OCI-LY1 (cell line): Measurements from ENCODE around the gene TMEM184A.
"Not testable (repeated sequence)": the region's sequence is repeated elsewhere in the genome, so short reads cannot be mapped to it uniquely, and the experiment has no call there.

Experiments
- H2AFZ ChIP-seq: fragments of 200-600 bp; sonication (generic), shearing (Covaris generic); 2 replicates; pipeline ENCODE4 v1.6.0; 2014; ENCODE audit warnings: antibody characterized with exemption, mild to moderate bottlenecking, low read length
- H3F3A ChIP-seq: fragments of 200-600 bp; sonication (generic), shearing (Covaris generic); 2 replicates; pipeline ENCODE4 v1.6.0; 2014; ENCODE audit warnings: mild to moderate bottlenecking, antibody characterized with exemption, low read length, moderate library complexity; ENCODE audit not compliant: insufficient read depth
- H3K27ac ChIP-seq: fragments of 200-600 bp; sonication (generic); 2 replicates; pipeline ENCODE4 v1.5.1; 2014; ENCODE audit warnings: low read length, mixed run types, mild to moderate bottlenecking, low read depth; ENCODE audit not compliant: poor library complexity, severe bottlenecking
- H3K27me3 ChIP-seq: fragments of 200-600 bp; sonication (generic); 2 replicates; pipeline ENCODE4 v1.6.0; 2014; ENCODE audit warnings: antibody characterized with exemption, mild to moderate bottlenecking, low read length, moderate library complexity; ENCODE audit not compliant: insufficient read depth
- H3K36me3 ChIP-seq: fragments of 200-600 bp; sonication (generic); 2 replicates; pipeline ENCODE4 v1.6.1; 2014; ENCODE audit warnings: mild to moderate bottlenecking, antibody characterized with exemption, low read length, moderate library complexity, mixed read lengths; ENCODE audit not compliant: insufficient read depth
- H3K4me1 ChIP-seq: fragments of 200-600 bp; sonication (generic); 2 replicates; pipeline ENCODE4 v1.5.1; 2014; ENCODE audit warnings: mild to moderate bottlenecking, low read length, moderate library complexity; ENCODE audit not compliant: insufficient read depth, severe bottlenecking
- H3K4me2 ChIP-seq: fragments of 200-600 bp; sonication (generic), shearing (Covaris generic); 2 replicates; pipeline ENCODE4 v1.6.1; 2014; ENCODE audit warnings: low read length
- H3K4me3 ChIP-seq: fragments of 200-600 bp; sonication (generic); 2 replicates; pipeline ENCODE4 v1.5.1; 2014; ENCODE audit warnings: low read length, low read depth, mild to moderate bottlenecking, mixed read lengths; ENCODE audit not compliant: poor library complexity, severe bottlenecking
- H3K79me2 ChIP-seq: fragments of 200-600 bp; shearing (Covaris generic); 2 replicates; pipeline ENCODE4 v1.6.1; 2016; ENCODE audit warnings: mixed run types, low read length, mixed read lengths; ENCODE audit not compliant: insufficient read depth
- H3K9ac ChIP-seq: fragments of 200-600 bp; sonication (generic), shearing (Covaris generic); 2 replicates; pipeline ENCODE4 v1.6.1; 2014; ENCODE audit warnings: mild to moderate bottlenecking, low read length, mixed read lengths
- H3K9me2 ChIP-seq: fragments of 200-600 bp; sonication (generic), shearing (Covaris generic); 2 replicates; pipeline ENCODE4 v1.6.1; 2014; ENCODE audit warnings: low read depth, mild to moderate bottlenecking, low read length, mixed read lengths
- H3K9me3 ChIP-seq: fragments of 200-600 bp; shearing (Covaris generic); 2 replicates; pipeline ENCODE4 v1.6.1; 2014; ENCODE audit warnings: low read length, mixed read lengths
- H4K20me1 ChIP-seq: fragments of 200-600 bp; sonication (generic), shearing (Covaris generic); 2 replicates; pipeline ENCODE4 v1.6.0; 2016; ENCODE audit warnings: mild to moderate bottlenecking, low read length; ENCODE audit not compliant: insufficient read depth
- EZH2 ChIP-seq: fragments of 200-600 bp; sonication (generic), shearing (Covaris generic); IDR thresholded peaks from 2 replicates; pipeline ENCODE4 v1.8.0; 2017; ENCODE audit warnings: borderline replicate concordance, mixed run types, mild to moderate bottlenecking, antibody characterized with exemption, low read length, moderate library complexity, mixed read lengths
- TF ChIP-seq, protein P1 (sequence below): fragments of 200-600 bp; sonication (generic), shearing (Covaris generic); IDR thresholded peaks from 2 replicates; pipeline ENCODE4 v1.5.1; 2017; ENCODE audit warnings: mild to moderate bottlenecking, antibody characterized with exemption, low read length, moderate library complexity, mixed read lengths

TMEM184A gene

DNA sequence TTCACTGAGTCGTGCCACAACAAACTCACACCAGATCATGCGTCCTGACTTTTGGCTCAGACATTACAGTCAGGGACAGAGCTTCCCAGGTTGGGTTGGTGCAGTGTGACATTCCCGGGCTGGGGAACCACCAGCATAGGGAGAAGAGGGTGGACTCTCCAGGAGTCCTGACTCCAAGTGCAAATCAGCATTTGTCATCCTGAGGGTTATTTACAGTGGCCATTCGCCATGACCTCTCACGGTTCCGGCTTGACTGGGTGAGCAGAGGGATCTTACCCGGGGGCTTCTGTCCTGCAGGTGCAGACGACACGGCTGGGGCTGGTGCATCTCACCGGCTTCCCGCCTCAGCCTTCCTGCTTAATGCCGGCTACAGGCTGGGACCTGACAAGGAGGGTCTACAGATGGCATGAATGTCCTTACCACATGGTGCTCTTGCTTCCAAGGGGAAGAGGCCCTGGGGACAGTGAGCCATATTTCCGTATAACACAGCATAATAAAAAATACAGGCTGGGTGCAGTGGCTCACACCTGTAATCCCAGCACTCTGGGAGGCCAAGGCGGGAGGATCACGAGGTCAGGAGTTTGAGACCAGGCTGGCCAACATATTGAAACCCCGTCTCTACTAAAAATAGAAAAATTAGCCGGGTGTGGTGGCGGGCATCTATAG is 39.3 kb downstream of the TMEM184A start:
- Histone ChIP-seq H3K36me3 (no peaks in the 10 kb centered on the region; the same call in 1 of the 2 replicates), H3K4me2 (no peak overlapping the region), H3K4me3 (no peak overlapping the region), H2AFZ (no peak overlapping the region), H3F3A (no peaks in the 10 kb centered on the region), H3K9ac (no peak overlapping the region), H3K9me2 (no peaks in the 10 kb centered on the region), H3K79me2 (no peaks in the 10 kb centered on the region), H3K27me3 (peaks cover 4% of the 10 kb centered on the region; the same call in 1 of the 2 replicates), H3K27ac (no peak overlapping the region), H3K4me1 (peaks cover 16% of the 10 kb centered on the region), H4K20me1 (no peaks in the 10 kb centered on the region), H3K9me3 (no peaks in the 10 kb centered on the region)
- TF ChIP-seq EZH2 = no peak
- TF ChIP-seq, protein P1, sequence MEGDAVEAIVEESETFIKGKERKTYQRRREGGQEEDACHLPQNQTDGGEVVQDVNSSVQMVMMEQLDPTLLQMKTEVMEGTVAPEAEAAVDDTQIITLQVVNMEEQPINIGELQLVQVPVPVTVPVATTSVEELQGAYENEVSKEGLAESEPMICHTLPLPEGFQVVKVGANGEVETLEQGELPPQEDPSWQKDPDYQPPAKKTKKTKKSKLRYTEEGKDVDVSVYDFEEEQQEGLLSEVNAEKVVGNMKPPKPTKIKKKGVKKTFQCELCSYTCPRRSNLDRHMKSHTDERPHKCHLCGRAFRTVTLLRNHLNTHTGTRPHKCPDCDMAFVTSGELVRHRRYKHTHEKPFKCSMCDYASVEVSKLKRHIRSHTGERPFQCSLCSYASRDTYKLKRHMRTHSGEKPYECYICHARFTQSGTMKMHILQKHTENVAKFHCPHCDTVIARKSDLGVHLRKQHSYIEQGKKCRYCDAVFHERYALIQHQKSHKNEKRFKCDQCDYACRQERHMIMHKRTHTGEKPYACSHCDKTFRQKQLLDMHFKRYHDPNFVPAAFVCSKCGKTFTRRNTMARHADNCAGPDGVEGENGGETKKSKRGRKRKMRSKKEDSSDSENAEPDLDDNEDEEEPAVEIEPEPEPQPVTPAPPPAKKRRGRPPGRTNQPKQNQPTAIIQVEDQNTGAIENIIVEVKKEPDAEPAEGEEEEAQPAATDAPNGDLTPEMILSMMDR = no peak

DNA sequence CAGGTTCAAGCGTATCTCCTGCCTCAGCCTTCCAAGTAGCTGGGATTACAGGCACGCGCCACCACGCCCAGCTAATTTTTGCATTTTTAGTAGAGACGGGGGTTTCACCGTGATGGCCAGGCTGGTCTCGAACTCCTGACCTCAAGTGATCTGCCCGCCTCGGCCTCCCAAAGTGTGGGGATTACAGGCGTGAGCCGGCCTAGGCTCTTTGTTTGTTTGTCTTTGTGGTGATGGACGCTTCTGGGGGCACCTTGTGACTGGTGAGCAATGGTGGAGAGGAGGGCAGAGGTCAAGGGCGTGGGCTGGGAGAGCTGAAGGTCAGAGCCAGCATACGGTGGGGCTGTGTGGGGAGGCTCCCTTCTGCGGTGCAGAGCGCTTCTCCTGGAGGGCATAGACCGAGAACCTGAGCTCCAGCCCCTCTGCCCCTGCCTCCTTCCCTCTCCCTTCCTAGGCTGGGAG is 40.5 kb downstream of the TMEM184A start:
- not testable (repeated sequence) for H3K4me3 ChIP-seq, H3K4me2 ChIP-seq, H3K27me3 ChIP-seq, H3F3A ChIP-seq, H3K9me2 ChIP-seq, H3K9me3 ChIP-seq, H3K27ac ChIP-seq, H3K36me3 ChIP-seq, H3K9ac ChIP-seq, H4K20me1 ChIP-seq, H2AFZ ChIP-seq, H3K79me2 ChIP-seq
- H3K4me1 ChIP-seq = peaks cover 28% of the 10 kb centered on the region

DNA sequence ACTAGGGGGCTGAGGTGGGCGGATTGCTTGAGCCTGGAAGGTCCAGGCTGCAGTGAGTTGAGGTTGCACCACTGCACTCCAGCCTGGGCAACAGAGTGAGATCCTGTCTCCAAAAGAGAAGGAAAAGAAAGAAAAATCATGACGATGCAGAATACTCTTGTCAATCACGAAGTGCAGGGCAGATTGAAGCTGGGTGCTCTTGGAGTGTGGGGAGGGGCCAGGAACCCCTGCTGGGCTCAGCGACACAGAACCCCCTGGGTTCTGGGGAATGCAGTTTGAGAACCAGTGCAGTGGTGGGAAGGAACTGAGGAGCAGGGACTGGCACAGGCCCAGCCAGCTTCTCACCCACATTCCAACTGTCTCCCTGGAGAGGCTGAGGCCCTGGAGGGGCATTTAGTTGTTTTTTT is 41.0 kb downstream of the TMEM184A start:
- Histone ChIP-seq H3K9me3 (no peaks in the 10 kb centered on the region), H3K27ac (no peak overlapping the region), H3K9me2 (no peaks in the 10 kb centered on the region), H3F3A (no peaks in the 10 kb centered on the region), H4K20me1 (no peaks in the 10 kb centered on the region), H2AFZ (no peak overlapping the region), H3K27me3 (peaks cover 4% of the 10 kb centered on the region; the same call in 1 of the 2 replicates), H3K9ac (no peak overlapping the region), H3K4me1 (peaks cover 33% of the 10 kb centered on the region), H3K4me3 (no peak overlapping the region), H3K4me2 (no peak overlapping the region), H3K79me2 (no peaks in the 10 kb centered on the region), H3K36me3 (no peaks in the 10 kb centered on the region; the same call in 1 of the 2 replicates)
- TF ChIP-seq EZH2 = no peak
- TF ChIP-seq, protein P1 = no peak

DNA sequence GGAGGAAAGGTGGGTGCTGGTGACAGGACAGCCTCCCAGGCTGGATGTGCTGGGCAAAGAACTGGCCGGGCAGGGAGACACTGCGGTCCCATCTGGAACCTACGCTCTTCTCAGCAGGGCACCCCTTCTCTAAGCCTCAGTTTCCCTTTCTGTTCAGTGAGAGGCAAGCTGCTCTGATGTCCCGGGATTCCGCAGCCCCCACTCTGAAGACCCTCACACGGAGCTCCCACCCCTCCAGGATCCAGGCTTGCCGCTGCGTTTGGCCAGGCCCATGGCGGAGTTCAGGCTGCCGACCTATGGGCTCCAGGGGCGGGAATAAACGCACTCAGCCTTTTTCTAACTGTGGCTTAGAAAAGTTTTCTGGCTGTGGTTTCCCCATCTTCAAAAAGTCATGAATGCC is 41.6 kb downstream of the TMEM184A start:
- peaks cover 4% of the 10 kb centered on the region; the same call in 1 of the 2 replicates for H3K27me3 ChIP-seq
- no peak overlapping the region for H3K4me3 ChIP-seq
- H3K27ac ChIP-seq = no peak overlapping the region
- H3K9me2 ChIP-seq = no peaks in the 10 kb centered on the region
- no peak overlapping the region for H3K4me2 ChIP-seq
- TF ChIP-seq, protein P1 = no peak
- TF ChIP-seq EZH2 = no peak
- no peaks in the 10 kb centered on the region; the same call in 1 of the 2 replicates for H3K36me3 ChIP-seq
- H4K20me1 ChIP-seq = no peaks in the 10 kb centered on the region
- no peaks in the 10 kb centered on the region for H3K79me2 ChIP-seq
- H3K9me3 ChIP-seq = no peaks in the 10 kb centered on the region
- H3K9ac ChIP-seq = no peak overlapping the region
- no peaks in the 10 kb centered on the region for H3F3A ChIP-seq
- peaks cover 35% of the 10 kb centered on the region for H3K4me1 ChIP-seq
- H2AFZ ChIP-seq = no peak overlapping the region
